ENCODE data around the gene PPP1R1A.

DNA sequence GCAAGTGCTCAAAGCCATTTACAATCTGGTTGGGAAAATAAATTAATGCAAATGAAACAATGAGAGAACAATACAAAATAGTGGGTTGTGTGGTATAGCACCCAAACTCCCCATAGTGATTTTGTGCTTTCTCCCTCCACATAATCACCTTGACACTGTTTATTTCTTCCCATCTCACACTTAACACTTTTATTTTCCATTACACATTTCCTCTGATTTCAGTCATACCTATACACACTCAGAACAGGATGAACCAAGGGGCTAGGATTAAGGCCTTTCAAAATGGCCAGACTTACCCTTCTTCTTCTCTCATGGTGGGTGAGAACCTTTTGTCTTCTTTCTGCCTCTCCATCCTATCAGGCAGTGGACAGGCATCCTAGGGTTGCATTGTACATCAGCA lies 53.0 kb downstream of the PPP1R1A start:
- TF ChIP-seq, protein P1, sequence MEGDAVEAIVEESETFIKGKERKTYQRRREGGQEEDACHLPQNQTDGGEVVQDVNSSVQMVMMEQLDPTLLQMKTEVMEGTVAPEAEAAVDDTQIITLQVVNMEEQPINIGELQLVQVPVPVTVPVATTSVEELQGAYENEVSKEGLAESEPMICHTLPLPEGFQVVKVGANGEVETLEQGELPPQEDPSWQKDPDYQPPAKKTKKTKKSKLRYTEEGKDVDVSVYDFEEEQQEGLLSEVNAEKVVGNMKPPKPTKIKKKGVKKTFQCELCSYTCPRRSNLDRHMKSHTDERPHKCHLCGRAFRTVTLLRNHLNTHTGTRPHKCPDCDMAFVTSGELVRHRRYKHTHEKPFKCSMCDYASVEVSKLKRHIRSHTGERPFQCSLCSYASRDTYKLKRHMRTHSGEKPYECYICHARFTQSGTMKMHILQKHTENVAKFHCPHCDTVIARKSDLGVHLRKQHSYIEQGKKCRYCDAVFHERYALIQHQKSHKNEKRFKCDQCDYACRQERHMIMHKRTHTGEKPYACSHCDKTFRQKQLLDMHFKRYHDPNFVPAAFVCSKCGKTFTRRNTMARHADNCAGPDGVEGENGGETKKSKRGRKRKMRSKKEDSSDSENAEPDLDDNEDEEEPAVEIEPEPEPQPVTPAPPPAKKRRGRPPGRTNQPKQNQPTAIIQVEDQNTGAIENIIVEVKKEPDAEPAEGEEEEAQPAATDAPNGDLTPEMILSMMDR (IDR thresholded peaks at IDR 0.05): no peak
- no peak for TF ChIP-seq POLR2AphosphoS5 (IDR thresholded peaks at IDR 0.05)
- TF ChIP-seq EP300 (IDR thresholded peaks at IDR 0.05): no peak
